DOHH2 (cell line): ENCODE data around the gene CASZ1.

ENCODE experiments used
- H3F3A ChIP-seq: fragments of 200-600 bp; sonication (generic), shearing (Covaris generic); 2 replicates; pipeline ENCODE4 v1.6.0; 2016; ENCODE audit warnings: antibody characterized with exemption, mild to moderate bottlenecking; ENCODE audit not compliant: control insufficient read depth, insufficient read depth
- H3K27ac ChIP-seq: fragments of 200-600 bp; sonication (generic); 2 replicates; pipeline ENCODE4 v1.5.1; 2014; ENCODE audit warnings: low read depth, mild to moderate bottlenecking, low read length, moderate library complexity
- H3K27me3 ChIP-seq: fragments of 200-600 bp; sonication (generic); 2 replicates; pipeline ENCODE4 v1.6.1; 2014; ENCODE audit warnings: mild to moderate bottlenecking, low read length, mixed read lengths; ENCODE audit not compliant: control insufficient read depth
- H3K36me3 ChIP-seq: fragments of 200-600 bp; sonication (generic); 2 replicates; pipeline ENCODE4 v1.6.1; 2014; ENCODE audit warnings: mild to moderate bottlenecking, low read length, moderate library complexity, mixed read lengths; ENCODE audit not compliant: control insufficient read depth
- H3K4me1 ChIP-seq: fragments of 200-600 bp; sonication (generic); 2 replicates; pipeline ENCODE4 v1.6.1; 2014; ENCODE audit warnings: mild to moderate bottlenecking, low read length, mixed read lengths; ENCODE audit not compliant: control insufficient read depth
- H3K4me2 ChIP-seq: fragments of 200-600 bp; sonication (generic); 2 replicates; pipeline ENCODE4 v1.6.0; 2014; ENCODE audit warnings: mild to moderate bottlenecking, low read length, moderate library complexity
- H3K4me3 ChIP-seq: fragments of 200-600 bp; sonication (generic); 2 replicates; pipeline ENCODE4 v1.5.1; 2014; ENCODE audit warnings: mild to moderate bottlenecking, low read length, mixed read lengths
- H3K79me2 ChIP-seq: fragments of 200-600 bp; sonication (generic); 2 replicates; pipeline ENCODE4 v1.6.1; 2014; ENCODE audit warnings: mild to moderate bottlenecking, low read length, mixed read lengths; ENCODE audit not compliant: control insufficient read depth
- H3K9me2 ChIP-seq: fragments of 200-600 bp; sonication (generic); replicated peaks from 2 replicates; pipeline ENCODE4 v1.6.1; 2014; ENCODE audit warnings: mild to moderate bottlenecking, low read length, mixed read lengths; ENCODE audit not compliant: control insufficient read depth
- H3K9me3 ChIP-seq: fragments of 200-600 bp; sonication (generic); 2 replicates; pipeline ENCODE4 v1.6.1; 2014; ENCODE audit warnings: antibody characterized with exemption, low read length, mixed read lengths; ENCODE audit not compliant: control insufficient read depth, insufficient read depth
- H4K20me1 ChIP-seq: fragments of 200-600 bp; sonication (generic); 2 replicates; pipeline ENCODE4 v1.6.0; 2014; ENCODE audit warnings: low read depth, mild to moderate bottlenecking, antibody characterized with exemption, low read length, moderate library complexity; ENCODE audit not compliant: control insufficient read depth, insufficient read depth
- EZH2phosphoT487 ChIP-seq: fragments of 200-600 bp; sonication (generic); IDR thresholded peaks from 2 replicates; pipeline ENCODE4 v1.6.1; 2017; ENCODE audit warnings: borderline replicate concordance, mild to moderate bottlenecking, antibody characterized with exemption, low read length, moderate library complexity, mixed read lengths
- TF ChIP-seq, protein P1 (sequence below): fragments of 200-600 bp; sonication (generic); IDR thresholded peaks from one replicate; pipeline ENCODE4 v1.5.1; 2014; ENCODE audit warnings: antibody characterized with exemption, mild to moderate bottlenecking, low read depth, low read length; ENCODE audit not compliant: poor library complexity, severe bottlenecking

The CASZ1 gene

DNA sequence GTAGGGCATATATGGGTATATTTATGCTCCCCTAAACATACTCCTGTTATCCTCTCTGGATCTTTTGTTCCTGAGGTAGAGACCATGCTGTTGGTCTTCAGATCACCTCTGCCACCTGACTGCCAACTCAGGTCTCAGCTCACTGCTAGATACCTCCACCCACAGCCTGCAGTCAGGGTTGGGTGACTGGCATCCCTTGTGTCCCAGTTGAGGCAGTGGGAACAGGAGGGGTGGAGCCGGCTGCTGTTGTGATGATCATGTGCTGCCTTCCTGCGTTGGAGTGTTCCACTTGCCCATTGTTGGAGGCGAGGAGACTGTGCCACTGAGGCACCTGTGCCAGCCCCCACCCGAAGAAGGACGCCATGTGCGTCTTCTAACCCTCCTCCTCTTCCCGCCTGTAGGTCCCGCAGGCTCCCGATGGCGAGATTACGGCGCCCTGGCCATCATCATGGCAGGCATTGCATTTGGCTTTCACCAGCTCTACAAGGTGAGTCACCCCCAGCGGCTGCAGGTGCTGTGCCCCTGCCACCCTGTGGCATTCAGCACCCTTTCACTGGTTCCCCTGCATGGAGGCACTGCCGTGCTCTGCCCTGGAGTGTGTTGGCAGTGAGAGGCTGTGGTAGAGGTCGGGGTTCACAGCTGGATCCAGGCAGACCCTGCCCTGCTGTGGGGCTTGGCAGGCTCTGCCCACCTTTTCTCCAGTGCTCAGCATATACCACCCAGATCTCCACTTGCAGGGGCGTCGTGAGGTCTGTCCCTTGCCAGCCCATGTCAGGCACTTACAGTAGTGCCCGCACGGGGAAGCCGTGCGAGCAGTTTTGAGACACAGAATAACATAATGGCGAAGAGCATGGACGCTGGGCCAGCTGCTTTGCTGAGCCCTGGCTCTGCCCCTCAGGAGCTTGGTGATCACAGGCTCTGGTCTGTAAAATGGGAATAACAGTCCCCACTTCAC lies 178.2 kb downstream of the CASZ1 start:
- Histone ChIP-seq H4K20me1 (no peaks in the 10 kb centered on the region), H3K4me3 (no peak overlapping the region)

DNA sequence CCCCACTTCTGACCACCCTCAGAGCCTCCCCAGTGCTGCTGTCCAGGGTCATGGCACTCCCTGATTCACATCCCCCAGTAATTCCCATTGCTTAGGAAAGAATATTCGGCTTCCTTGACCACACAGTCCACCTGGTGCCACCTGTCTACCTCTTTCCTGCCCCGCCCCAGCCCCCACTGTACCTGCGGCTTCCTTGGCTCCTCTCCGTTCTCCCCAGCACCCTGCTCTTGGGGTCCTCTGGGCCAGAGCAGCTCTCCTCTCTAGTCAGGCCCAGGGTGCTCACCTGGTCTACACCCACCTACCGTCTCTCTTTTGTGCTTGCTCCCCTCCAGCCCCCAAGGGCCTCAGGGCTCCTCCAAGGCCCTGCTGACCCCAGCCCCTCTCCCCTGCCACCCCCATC lies 179.1 kb downstream of the CASZ1 start:
- Histone ChIP-seq H3K4me1 (no peaks in the 10 kb centered on the region), H3K4me3 (no peak overlapping the region), H3K4me2 (no peak overlapping the region), H3K79me2 (no peaks in the 10 kb centered on the region), H3K27me3 (no peaks in the 10 kb centered on the region), H4K20me1 (no peaks in the 10 kb centered on the region), H3K36me3 (no peaks in the 10 kb centered on the region), H3K9me2 (no peaks in the 10 kb centered on the region), H3F3A (no peaks in the 10 kb centered on the region), H3K27ac (no peak overlapping the region), H3K9me3 (no peaks in the 10 kb centered on the region)
- TF ChIP-seq, protein P1, sequence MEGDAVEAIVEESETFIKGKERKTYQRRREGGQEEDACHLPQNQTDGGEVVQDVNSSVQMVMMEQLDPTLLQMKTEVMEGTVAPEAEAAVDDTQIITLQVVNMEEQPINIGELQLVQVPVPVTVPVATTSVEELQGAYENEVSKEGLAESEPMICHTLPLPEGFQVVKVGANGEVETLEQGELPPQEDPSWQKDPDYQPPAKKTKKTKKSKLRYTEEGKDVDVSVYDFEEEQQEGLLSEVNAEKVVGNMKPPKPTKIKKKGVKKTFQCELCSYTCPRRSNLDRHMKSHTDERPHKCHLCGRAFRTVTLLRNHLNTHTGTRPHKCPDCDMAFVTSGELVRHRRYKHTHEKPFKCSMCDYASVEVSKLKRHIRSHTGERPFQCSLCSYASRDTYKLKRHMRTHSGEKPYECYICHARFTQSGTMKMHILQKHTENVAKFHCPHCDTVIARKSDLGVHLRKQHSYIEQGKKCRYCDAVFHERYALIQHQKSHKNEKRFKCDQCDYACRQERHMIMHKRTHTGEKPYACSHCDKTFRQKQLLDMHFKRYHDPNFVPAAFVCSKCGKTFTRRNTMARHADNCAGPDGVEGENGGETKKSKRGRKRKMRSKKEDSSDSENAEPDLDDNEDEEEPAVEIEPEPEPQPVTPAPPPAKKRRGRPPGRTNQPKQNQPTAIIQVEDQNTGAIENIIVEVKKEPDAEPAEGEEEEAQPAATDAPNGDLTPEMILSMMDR = no peak
- TF ChIP-seq EZH2phosphoT487 = no peak

More for the DNA sequence above, 178.2 kb downstream of the CASZ1 start:
- Histone ChIP-seq H3K9me3 (no peaks in the 10 kb centered on the region), H3F3A (no peaks in the 10 kb centered on the region), H3K36me3 (no peaks in the 10 kb centered on the region), H3K79me2 (no peaks in the 10 kb centered on the region), H3K27ac (no peak overlapping the region), H3K9me2 (no peaks in the 10 kb centered on the region), H3K4me1 (no peaks in the 10 kb centered on the region), H3K4me2 (no peak overlapping the region), H3K27me3 (no peaks in the 10 kb centered on the region)
- no peak for TF ChIP-seq EZH2phosphoT487
- TF ChIP-seq, protein P1 = no peak

DNA sequence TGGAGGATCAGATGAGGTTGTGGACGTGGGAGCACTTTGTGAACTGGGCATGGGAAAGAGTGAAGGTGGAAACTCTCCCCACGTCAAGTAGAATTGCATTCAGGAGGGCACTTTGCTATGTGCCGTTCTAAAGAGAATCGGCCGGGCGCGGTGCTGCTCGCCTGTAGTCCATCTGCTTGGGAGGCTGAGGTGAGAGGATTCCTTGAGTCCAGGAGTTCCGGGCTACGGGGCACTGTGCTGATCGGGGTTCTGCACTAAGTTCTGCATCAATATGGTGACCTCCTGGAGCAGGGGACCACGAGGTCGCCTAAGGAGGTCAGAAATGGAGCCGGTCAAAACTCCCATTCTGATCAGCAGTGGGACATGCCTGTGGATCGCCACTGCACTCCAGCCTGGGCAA lies 179.8 kb downstream of the CASZ1 start:
- no peaks in the 10 kb centered on the region for H3K27me3 ChIP-seq
- H3K4me1 ChIP-seq = no peaks in the 10 kb centered on the region
- no peaks in the 10 kb centered on the region for H3K9me2 ChIP-seq
- no peaks in the 10 kb centered on the region for H3K36me3 ChIP-seq
- H3F3A ChIP-seq = no peaks in the 10 kb centered on the region
- H3K4me2 ChIP-seq = no peak overlapping the region
- H4K20me1 ChIP-seq = no peaks in the 10 kb centered on the region
- H3K27ac ChIP-seq = no peak overlapping the region
- H3K4me3 ChIP-seq = no peak overlapping the region
- no peaks in the 10 kb centered on the region for H3K79me2 ChIP-seq
- no peak for TF ChIP-seq EZH2phosphoT487
- TF ChIP-seq, protein P1 = no peak
- H3K9me3 ChIP-seq = no peaks in the 10 kb centered on the region
